DND-41 (cell line): ENCODE data around the gene MARCKSL1.

Experiments used
- EZH2 ChIP-seq: IDR thresholded peaks from 3 replicates; pipeline ENCODE4 v1.6.1; 2012; ENCODE audit warnings: borderline replicate concordance, low read depth, mild to moderate bottlenecking, moderate library complexity, low read length, inconsistent platforms; ENCODE audit not compliant: severe bottlenecking
- TF ChIP-seq, protein P1 (sequence below): IDR thresholded peaks from 2 replicates; pipeline ENCODE4 v1.5.1; 2012; ENCODE audit warnings: borderline replicate concordance, low read length, moderate library complexity, mild to moderate bottlenecking; ENCODE audit not compliant: poor library complexity, severe bottlenecking; ENCODE audit errors: extremely low read depth

DNA sequence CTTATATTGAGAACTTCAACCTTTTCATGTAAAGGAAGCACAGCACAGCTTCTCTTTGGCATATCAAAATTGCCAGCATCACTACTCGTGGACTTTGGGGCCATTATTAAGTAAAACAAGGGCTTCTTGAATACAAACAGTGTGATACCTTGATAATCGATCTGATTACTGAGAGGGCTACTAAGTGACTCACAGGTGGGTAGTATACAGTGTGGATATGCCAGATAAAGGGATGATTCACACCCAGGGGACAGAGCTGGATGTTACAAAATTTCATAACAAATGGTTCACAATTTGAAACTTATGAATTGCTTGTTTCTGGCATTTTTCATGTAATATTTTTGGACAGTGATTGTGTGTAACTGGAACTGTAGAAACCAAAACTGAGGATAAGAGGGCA, 28.7 kb downstream of the MARCKSL1 start:
- TF ChIP-seq, protein P1, sequence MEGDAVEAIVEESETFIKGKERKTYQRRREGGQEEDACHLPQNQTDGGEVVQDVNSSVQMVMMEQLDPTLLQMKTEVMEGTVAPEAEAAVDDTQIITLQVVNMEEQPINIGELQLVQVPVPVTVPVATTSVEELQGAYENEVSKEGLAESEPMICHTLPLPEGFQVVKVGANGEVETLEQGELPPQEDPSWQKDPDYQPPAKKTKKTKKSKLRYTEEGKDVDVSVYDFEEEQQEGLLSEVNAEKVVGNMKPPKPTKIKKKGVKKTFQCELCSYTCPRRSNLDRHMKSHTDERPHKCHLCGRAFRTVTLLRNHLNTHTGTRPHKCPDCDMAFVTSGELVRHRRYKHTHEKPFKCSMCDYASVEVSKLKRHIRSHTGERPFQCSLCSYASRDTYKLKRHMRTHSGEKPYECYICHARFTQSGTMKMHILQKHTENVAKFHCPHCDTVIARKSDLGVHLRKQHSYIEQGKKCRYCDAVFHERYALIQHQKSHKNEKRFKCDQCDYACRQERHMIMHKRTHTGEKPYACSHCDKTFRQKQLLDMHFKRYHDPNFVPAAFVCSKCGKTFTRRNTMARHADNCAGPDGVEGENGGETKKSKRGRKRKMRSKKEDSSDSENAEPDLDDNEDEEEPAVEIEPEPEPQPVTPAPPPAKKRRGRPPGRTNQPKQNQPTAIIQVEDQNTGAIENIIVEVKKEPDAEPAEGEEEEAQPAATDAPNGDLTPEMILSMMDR: no peak
- TF ChIP-seq EZH2: no peak
